Kidney (tissue), 14 donors: ENCODE measurements around the gene MAN1A2. TPM values are rescaled to one million over a fixed set of nuclear protein-coding genes. Genes with fewer than 3 reads are reported as not detected.

Experiments
- DNase-seq, 5 donors: peaks; one replicate each; pipeline ENCODE4 v3.0.0-alpha.2; 2013 to 2020
- FAIRE-seq: peaks from 2 replicates; lab custom pipeline; 2012; peaks lifted over from hg19 to GRCh38; lab: Jason Lieb, UNC
- H3K27ac ChIP-seq, 2 donors: one replicate each; pipeline ENCODE4 v1.7.0; 2013; ENCODE audit warnings: low read depth in 2 of 2, low read length in 2 of 2, inconsistent platforms in 1 of 2
- H3K27me3 ChIP-seq: one replicate; pipeline ENCODE4 v1.7.1; 2013; ENCODE audit warnings: low read length, inconsistent platforms; ENCODE audit not compliant: control insufficient read depth, insufficient read depth
- H3K36me3 ChIP-seq, 3 donors: one replicate each; pipeline versions ENCODE4 v1.7.0 to v1.7.1; 2013; ENCODE audit warnings: low read length in 3 of 3, control low read depth in 1 of 3, inconsistent platforms in 1 of 3; ENCODE audit not compliant: insufficient read depth in 3 of 3, control insufficient read depth in 2 of 3
- H3K4me1 ChIP-seq, 3 donors: one replicate each; pipeline versions ENCODE4 v1.7.0 to v1.7.1; 2013; ENCODE audit warnings: low read length in 3 of 3, inconsistent platforms in 1 of 3, low read depth in 1 of 3; ENCODE audit not compliant: control insufficient read depth in 2 of 3, insufficient read depth in 2 of 3
- H3K4me3 ChIP-seq, 3 donors: one replicate each; pipeline versions ENCODE4 v1.7.0 to v1.8.1; 2013; ENCODE audit warnings: low read length in 3 of 3, control low read depth in 1 of 3, inconsistent platforms in 1 of 3
- H3K9ac ChIP-seq, 3 donors: one replicate each; pipeline versions ENCODE4 v1.7.0 to v1.7.1; 2013; ENCODE audit warnings: low read length in 3 of 3, control low read depth in 1 of 3, inconsistent platforms in 1 of 3
- H3K9me3 ChIP-seq, 3 donors: one replicate each; pipeline versions ENCODE4 v1.7.0 to v1.7.1; 2013; ENCODE audit warnings: low read length in 3 of 3, control low read depth in 1 of 3, inconsistent platforms in 1 of 3; ENCODE audit not compliant: control insufficient read depth in 2 of 3, insufficient read depth in 1 of 3
- CTCF ChIP-seq: IDR thresholded peaks from 3 replicates; pipeline ENCODE4 v1.5.1; 2012; ENCODE audit warnings: mild to moderate bottlenecking, moderate library complexity, borderline replicate concordance; ENCODE audit not compliant: insufficient read depth; ENCODE audit errors: extremely low read depth
- intact Hi-C: fragments of 100-400 bp; cut with DNase I; formaldehyde crosslinking; loops from one replicate; pipeline ENCODE4 v1.11.1; 2022
- polyA plus RNA-seq: library from polyadenylated mRNA; stranded (reverse); fragments of 350-450 nt; fragmentation: Illumina TruSeq; extraction: RNeasy Lipid Tissue Mini Kit (QIAGEN cat#74804); gene quantifications from one replicate; pipeline ENCODE4 v1.2.3, GENCODE V29; 2014; ENCODE audit warnings: low read depth, low replicate concordance; ENCODE audit not compliant: insufficient read depth
- total RNA-seq: library from RNA; stranded (reverse); fragmentation: NEBNext Ultra II Directional; extraction: Animal tissue kit (Norgen Biotek cat#: 25700); gene quantifications from one replicate; pipeline ENCODE4 v1.2.1, GENCODE V29; 2021
- donor health status: control.
- donor health status: control.
- donor health status: control.
- donor health status: control.
- donor health status: control.
- donor health status: DM: yes; HTN: yes; CAD: no.
- donor health status: Normal renal cell carcinoma (clear cell type).

The MAN1A2 gene
- total and polyA plus RNA-seq, 2 donors from 2014 or later: 8.0 to 54.4 TPM

GRCh38 chr1:117359561-117360289 is 7.5 kb upstream of the MAN1A2 start:
- intact Hi-C loops: no loop called here
- no peak overlapping the region for H3K4me3 ChIP-seq
- H3K36me3 ChIP-seq: no peaks in the 10 kb centered on the region
- DNase-seq (no peak), FAIRE-seq (no peak)
- no peak overlapping the region for H3K27ac ChIP-seq
- H3K9me3 ChIP-seq: no peaks in the 10 kb centered on the region
- no peaks in the 10 kb centered on the region for H3K27me3 ChIP-seq
- H3K4me1 ChIP-seq: no peaks in the 10 kb centered on the region
- no peak for TF ChIP-seq CTCF
- H3K9ac ChIP-seq: no peak overlapping the region

- Histone ChIP-seq H3K9me3 (no peaks in the 10 kb centered on the region), H3K9ac (no peak overlapping the region), H3K36me3 (no peaks in the 10 kb centered on the region), H3K4me1 (no peaks in the 10 kb centered on the region), H3K4me3 (no peak overlapping the region), H3K27me3 (no peaks in the 10 kb centered on the region), H3K27ac (no peak overlapping the region)
- DNase-seq (no peak), FAIRE-seq (no peak)
- intact Hi-C loops: no loop called here
- no peak for TF ChIP-seq CTCF
These were observed 4.3 kb upstream of the MAN1A2 start for GRCh38 chr1:117362986-117363385.

- DNase-seq (no peak), FAIRE-seq (no peak)
- no peak overlapping the region for H3K4me3 ChIP-seq
- H3K9ac ChIP-seq: no peak overlapping the region
- no peaks in the 10 kb centered on the region for H3K9me3 ChIP-seq
- no peaks in the 10 kb centered on the region for H3K27me3 ChIP-seq
- intact Hi-C loops: no loop called here
- H3K36me3 ChIP-seq: no peaks in the 10 kb centered on the region
- no peaks in the 10 kb centered on the region for H3K4me1 ChIP-seq
- TF ChIP-seq CTCF: no peak
- H3K27ac ChIP-seq: no peak overlapping the region
These were observed 3.6 kb upstream of the MAN1A2 start for GRCh38 chr1:117363571-117364048.
